HG03135 (cell line): Measurements from ENCODE around the gene TMIE.

Experiments
- ATAC-seq: cut with Tn5 transposase; IDR thresholded peaks from one replicate; pipeline ENCODE4 v1.9.1; 2021; ENCODE audit warnings: mild to moderate bottlenecking, moderate library complexity; ENCODE audit not compliant: unreplicated experiment

The TMIE gene

GRCh38 chr3:46756642-46757041 is 55.5 kb downstream of the TMIE start:
- ATAC-seq: no peak

- no peak for ATAC-seq
Observed at GRCh38 chr3:46759239-46760167, 58.3 kb downstream of the TMIE start.
